ENCODE data around the gene CACYBP.

CACYBP gene

DNA sequence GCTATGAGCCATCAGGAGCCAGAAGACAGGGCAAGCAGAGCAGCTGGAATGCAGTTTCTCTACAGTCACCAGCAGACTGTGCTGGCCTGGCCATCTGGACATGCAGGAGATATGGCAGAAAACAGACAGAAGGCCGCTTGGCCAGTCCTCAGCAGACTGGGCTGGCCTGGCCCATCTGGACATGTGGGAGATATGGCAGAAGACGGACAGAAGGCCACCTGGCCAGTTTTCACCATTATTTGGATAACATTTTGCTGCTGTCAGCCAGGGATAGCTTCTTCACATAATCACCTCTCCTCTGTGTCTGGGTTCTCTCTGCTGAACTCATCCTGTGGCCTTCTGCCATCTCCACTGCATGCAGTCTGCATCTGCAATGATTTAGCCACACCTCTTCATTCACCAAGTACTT lies 25.0 kb upstream of the CACYBP start:
- no peak for DNase-seq

DNA sequence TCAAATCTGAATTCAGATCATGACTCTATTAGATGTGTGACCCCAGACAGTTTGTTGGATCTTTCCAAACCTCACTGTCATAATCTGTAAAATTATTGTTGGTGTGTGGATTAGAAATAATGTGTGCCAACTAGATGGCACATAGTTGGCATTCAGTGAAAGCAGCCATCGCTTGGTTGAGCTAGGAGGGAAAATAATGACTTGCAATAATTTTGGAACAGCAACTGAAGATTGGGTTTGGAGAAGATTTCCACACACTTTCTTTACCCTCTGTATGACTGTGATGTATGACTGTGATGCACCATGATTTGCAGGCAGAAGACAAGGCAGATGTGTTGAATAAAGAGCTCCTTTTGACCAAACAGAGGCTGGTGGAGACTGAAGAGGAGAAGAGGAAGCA lies 24.0 kb upstream of the CACYBP start:
- no peak for DNase-seq

DNA sequence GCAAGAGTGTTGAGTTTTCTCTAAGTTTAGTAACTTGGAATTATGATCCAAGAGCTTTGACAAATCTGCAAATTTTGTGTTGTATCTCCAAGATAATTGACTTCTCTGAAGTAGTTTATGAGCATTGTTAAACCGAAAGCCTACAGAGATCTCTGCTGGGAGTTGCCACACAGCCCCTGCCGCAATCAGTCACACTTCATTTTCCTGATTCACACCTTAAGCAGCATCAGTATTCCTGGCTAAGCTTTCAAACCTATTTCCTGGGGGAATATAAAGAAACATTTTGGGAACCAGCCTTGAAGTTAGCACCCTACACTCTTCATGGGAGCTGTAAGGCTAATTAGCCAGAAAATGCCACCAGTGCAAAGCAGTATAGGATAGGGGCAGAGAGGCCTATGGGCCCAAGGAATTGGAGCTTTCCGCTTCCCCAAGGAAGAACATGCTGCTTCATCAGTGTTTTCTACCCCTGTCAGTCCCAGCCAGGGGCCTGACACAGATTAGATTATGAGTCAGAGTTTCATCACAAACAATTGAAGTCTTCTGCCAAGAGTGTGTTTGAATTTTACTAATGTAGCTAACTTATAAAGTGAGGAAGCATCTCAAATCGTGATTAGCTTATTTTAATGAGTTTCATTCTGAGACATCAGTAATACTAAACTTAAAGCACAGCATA lies 23.2 kb upstream of the CACYBP start:
- peak; percentile 49 for DNase-seq

DNA sequence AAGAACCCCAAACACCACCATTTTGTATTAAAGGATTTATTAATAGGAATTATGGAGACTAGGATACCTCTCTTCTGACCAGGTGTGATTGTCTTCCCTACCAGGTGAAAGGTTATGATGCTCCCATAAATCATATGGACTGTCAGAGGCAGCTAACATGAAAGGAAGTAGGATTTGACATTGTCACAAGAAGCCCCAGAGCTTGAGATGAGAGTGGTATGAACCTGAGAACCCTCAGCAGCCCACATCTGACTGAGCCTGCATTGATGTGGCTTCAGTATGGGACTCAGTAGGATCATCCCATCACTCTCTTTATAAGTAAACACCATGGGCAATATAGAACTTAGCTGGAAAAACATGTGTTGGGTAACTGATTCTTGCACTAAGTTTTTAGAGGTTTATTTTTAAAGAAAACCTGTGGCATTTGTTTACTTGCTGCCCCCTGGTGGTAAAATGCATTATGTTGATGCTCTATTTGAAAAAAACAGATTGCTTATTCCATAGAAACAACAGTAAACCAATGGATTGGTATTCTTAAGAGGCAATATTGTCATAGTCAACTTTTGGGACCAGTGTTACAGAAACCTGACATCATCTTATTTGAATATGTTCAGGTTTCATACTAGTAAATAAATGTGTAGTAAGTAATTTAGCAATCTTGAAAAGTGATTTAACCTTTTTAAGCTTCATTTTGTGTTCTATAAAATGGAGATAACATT lies 16.6 kb upstream of the CACYBP start:
- DNase-seq: peak; percentile 65

DNA sequence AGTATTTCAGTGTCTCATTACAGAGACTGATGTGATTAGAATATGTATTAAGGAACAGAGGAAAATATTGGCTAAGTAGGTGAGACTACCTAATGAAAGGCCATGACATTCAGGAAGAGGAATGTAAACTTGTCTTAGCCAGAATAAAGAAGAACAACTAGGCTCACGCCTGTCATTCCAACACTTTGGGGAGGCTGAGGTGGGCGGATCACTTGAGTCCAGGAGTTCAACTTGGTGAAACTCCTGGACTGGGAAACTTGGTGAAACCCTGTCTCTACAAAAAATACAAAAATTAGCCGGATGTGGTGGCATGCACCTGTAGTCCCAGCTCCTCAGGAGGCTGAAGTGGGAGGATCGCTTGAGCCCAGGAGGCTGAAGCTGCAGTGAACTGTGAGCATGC lies 14.8 kb upstream of the CACYBP start:
- DNase-seq: no peak

DNA sequence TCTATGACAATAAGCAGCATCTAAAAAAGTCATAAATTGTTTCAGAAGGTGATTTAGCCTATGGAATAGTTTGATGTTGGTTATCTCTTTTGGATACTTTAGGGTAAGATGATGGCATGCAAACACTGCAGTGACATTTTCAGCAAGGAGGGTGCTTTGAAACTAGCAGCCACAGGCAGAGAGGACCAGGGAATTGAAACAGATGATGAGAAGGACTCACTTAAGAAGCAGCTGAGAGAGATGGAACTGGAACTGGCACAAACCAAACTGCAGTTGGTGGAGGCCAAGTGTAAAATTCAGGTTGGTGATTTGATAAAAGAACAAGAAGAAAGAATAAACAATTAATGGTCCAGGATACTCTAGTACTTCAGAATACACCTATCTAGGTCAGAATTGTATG lies 11.2 kb upstream of the CACYBP start:
- DNase-seq: no peak

DNA sequence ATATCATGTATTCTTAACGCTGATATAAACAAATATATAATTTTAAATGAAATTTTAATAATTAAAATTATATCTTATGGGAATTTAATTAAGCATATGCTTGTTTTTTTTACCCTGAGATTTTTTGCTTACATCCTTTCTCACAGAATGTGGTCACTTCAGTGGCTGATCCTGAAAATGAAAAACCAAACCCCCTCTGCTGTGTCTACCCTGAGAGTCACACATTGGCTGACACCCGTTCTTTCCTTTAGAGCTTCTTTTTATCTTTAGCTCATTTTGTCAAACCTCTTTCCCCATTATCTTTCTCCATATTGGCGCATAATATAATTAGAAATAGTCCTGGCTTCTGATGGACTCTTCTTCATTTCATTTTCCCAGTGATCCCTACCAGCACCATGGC lies 10.8 kb upstream of the CACYBP start:
- DNase-seq: no peak

DNA sequence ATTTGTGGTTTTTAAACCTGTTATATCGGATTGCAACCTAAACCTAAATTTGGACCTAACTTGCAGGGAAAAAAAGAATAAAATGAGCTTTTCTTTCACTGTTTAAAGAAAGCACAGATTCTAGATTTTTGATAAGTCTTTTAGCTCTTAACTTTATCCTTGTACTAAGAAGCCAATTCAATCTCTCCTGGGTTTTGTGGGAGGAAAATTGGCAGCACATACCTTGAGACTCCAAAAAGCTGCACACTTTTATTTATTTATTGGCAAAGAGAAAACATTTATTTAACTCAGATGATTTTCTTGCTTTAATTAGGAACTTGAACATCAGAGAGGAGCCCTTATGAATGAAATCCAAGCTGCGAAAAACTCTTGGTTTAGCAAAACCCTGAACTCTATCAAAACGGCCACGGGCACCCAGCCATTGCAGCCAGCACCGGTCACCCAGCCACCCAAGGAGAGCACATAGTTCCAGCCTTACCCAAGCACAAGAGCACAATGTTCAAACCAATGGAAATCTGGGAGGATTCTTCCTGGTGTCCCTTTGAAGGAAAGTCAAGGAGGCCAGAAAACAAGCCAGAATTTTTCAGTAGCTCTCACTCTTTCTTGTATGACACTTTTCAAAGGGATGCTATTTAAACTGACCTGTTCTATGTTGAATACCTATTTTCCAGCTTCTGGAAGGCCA lies 10.1 kb upstream of the CACYBP start:
- no peak for DNase-seq

DNA sequence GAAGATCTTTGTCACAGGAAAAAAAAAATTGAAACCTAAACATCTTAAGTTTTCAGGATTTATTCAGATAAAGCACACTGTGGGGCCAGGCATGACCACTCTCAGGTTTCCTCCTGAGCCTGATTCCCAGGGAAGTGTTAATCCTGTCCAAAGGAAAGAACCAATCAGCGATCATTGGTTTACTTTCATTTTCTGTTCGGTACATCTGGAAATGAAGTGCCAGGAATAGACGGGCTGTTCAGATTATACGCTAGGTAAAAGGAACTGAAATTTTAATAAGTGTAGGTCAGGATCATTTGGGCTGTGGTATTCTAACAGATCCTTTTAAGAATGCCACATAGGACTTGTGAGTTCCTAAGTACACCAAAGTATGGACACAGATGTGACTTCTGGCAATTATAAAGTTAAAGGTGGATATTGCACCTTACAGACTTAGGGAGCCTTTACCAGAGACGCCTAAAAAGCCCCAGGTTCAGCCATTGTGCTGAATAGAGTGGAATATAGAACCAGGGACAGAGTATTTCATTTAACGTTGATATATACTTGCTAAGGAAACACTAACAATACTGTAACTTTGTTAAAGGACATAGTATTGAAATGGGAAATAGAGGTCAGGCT lies 9.3 kb upstream of the CACYBP start:
- no peak for DNase-seq

DNA sequence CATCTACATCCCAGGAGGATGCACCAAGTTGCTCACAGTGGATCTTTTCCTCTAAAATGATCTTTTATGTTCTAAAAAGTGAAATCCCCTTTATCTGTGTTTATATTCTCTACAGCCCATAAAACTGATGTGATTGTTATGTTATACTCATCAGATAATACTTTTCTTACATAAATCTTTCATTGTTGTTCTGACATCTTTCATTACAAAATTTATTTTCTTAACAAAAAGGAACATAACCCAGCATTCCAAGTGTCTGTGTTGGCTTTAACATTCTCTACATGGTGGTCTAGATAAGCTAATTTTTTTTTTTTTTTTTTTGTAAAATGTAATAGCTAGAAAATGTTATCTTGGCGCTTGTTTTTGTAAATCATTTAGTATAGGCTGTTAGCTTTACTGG lies 8.3 kb upstream of the CACYBP start:
- DNase-seq: no peak

DNA sequence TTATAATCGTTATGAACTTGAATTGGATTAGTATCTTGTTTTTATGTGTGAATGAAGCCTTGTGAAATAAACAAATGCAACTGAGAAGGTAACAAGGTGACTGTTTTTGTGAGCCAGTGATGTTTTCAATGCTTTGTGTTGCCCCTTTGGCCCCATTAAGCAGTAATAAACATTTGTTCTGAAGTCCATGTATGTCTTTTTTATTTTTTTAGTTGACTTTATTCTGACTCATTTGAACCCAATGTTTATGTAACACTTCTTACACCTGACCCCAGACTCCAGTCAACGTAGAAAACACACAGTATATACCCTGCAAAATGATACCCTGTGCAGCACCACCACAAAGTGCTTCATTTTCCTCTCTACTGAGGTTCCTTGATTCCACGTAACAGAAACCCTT lies 4.6 kb upstream of the CACYBP start:
- no peak for DNase-seq

DNA sequence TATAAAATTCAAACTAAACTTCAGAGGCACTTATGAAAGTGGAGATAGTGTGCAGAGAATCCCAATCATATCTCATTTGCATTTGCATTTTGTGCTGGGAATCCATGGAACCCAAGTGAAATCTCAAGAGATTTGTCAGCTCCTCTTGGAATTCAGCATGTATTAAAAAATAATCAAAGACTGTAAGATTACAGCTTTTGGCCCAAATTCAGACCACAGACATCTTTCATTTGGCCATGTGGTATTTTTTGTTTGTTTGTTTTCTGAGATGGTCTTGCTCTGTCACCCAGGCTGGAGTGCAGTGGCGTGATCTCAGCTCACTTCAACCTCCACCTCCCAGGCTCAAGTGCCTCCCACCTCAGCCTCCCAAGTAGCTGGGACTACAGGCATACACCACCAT lies 3.8 kb upstream of the CACYBP start:
- DNase-seq: no peak

DNA sequence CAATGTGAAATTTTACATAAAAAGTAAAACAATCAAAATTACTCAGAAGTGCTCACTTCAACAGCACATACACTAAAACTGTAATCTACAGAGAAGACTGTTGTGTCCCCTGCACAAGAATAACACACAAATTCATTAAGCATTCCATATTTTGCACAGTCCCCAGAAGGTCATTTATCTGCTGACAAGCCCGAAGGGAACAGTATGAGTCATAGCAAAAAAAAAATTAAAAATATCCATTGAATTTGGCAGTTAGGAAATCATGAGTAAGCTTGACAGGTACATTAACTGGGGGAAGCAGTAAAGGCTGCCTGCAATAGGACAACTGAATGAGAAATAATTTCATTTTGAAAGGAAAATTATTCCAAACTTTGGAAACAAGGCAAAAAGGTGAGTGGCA lies 3.3 kb upstream of the CACYBP start:
- DNase-seq: no peak

DNA sequence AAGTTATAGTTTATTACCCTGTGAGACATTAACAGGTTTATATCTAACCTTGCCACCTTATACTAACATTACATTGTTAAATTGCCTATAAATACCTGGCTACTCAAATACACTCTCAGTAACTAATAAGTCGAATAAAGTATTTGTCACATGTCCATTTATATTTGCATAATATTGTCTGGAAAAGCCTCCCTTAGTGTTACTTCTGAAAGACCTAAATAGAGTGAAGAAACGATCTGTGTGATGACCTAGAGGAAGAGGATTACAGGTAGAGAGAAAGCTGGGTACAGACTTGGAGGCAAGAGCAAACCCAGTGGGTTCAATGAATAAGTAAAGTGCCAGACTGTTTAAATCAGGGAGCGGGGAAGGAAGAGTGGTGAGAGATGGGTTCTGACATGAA lies 2.7 kb upstream of the CACYBP start:
- no peak for DNase-seq

DNA sequence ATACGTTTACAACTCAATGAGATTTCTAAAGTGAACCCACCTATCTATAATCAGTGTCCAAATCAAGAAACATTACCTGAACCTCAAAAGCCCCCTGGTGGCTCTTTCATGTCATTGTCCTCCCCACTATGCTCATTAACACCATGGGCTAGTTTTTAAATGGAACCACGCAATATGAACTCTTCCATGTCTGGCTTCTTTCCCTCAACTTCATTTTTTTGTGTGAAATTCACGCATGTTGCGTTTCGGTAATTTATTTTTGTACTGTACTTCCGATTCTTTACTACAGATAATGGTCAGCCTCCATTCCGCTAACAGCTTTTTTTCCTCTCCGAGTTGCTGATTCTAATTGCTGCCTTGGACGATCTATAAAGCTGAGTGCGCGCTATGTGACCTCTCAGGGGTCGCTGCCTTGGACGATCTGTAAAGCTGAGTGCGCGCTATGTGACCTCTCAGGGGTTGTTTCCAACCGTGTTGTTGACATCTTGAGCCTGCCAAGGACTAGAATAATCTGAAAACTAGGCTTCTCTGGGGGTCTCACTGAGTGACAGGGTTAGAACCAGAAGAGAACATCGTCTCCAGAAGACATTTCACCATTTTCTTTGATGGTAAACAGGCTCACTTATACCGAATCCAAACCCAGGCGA lies 1.1 kb upstream of the CACYBP start:
- DNase-seq: peak; percentile 70

DNA sequence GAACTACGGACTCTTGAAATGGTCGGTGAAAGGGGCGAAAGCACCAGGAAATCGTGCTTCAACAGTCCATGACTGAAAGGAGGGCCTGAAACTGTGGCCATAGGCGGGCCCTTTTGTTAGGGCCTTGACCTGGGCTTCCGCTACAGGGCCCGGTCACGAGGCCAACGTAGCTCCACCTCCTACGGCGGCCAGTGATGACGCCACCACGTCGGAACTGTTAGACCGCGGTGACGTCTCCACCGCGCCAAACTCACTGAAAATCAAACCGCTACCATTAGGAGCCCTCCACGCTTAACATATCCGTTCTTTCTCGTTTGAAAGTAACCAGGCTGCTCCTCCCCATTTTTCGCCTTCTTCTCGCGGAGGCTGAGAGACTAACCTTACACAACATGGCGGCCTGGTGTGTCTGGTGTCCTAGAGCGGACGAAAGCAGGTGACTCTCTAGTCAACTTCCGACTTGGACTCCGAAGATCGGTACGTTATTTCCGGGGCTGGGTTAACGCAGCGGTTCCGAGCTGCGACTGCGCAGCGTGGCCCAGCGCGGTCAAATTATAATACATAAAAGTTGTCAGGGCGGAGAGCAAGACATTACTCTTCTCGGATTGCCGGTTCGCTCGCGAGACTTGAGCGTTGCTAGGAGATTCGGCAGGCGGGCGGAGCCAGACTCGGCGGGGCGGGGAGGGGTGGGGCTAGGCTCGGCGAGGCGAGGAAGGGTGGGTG lies 371 bp upstream of the CACYBP start:
- peak; percentile 98 for DNase-seq

DNA sequence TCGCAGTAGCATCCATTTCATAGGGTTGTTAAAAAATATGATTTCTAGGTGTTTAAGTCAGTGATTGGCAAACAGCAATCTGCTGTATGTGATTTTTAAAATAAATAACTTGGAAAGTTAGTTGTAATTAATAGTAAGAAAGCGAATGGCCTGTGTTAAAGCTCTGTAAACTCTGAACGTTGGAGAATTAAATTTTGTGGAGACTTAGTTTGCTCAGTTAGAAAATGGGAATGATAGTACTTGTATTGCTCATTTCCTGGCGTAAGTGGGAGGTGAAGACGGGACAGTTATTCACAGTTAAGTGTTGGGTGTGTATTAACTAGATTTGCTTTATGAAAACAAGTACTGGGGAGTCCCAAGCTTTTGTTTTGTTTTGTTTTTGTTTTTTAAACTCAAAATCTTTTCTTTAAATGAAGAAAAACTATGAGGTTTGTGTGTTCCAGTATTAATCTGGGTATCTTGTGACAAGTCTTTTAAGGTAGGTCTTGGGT lies 995 bp downstream of the CACYBP start:
- peak; percentile 50 for DNase-seq

DNA sequence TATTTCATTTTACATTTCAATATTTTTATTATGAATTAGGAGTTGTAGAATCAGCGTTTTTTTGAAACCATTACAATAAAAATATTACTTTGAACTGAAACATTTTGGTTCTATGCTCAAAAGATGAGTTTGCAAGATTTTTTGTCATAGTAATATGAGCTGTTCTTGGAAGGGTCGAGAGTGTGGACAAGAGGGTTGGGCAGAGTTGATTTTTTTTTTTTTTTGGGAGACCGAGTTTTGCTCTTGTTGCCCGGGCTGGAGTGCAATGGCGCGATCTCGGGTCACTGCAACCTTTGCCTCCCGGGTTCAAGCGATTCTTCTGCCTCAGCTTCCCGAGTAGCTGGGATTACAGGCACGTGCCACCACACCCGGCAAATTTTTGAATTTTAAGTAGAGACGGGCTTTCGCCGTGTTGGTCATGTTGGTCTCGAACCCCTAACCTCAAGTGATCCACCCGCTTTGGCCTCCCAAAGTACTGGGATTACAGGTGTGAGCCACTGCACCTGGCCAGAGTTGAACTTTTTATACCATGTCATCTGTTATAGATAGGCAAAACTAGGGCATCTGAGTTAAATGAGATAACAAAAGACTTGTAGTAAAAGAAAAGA lies 3.3 kb downstream of the CACYBP start:
- DNase-seq: no peak

DNA sequence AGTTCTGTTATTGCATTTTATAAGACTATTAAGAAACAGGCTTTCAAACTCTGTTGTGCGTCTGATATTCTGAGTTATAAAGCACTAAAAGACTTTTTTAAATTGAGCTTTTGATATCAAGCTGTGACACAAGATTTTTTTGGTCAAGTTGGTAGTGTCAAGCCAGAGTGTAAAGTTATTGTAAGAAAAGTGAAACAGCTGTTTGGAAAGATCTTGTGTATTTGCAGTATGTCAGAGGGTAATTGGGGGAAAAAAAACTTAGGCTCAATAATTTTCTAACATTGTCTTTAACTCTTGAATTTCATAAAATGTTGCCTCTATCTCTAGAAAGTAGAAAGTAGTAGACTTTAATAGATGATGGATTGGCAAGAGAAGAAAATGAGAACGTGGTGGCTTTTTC lies 3.8 kb downstream of the CACYBP start:
- DNase-seq: no peak

DNA sequence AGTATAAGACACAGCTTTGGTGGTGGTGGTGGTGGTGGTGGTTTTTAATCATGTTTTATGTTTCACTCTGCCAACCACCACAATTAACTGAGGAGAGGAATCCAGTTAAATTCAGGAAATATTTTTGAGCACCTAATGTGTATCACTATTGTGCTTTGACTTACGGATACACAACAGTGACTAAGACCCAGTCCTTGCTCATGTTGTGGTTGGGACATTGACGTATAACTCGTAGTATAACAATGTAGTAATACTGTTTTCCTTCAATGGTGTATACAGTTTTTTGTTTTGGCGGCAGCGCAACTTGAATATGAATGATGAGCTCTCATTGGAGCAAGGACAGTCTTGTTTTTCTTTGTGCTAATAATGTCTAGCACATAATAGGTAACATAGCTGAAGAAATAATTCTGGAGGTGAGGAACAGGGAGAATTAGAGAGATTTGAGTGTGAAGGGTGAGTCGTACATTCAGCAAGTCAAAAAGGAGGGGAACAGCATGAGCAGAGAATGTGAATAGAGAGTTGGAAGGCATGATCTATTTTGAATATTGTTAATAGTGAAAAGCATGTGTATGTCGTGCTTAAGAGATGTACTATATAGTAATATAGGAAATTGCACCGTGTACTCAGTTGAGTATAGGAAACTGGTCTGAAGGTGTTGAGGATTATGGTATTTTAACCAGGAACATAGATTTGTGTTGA lies 5.5 kb downstream of the CACYBP start:
- DNase-seq: peak; percentile 18

DNA sequence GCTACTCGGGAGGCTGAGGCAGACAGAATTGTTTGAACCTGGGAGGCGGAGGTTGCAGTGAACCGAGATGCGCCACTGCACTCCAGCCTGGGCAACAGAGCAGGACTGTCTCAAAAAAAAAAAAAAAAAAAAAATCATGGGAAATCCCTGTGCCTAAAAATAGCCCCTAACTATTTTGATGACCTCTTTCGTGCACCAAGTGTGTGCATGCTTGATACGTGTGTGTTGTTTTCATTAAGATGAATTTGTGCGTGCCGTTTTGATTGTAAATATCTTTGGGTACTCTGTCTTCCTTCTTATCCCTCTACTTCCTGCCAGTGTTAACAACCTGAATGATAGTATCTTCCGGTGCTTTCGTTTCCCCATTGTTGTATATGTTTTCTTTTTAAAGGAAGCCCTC lies 9.8 kb downstream of the CACYBP start:
- no peak for DNase-seq
